ENCODE data around the gene HPCAL1.

- TF ChIP-seq CTCF (IDR thresholded peaks at IDR 0.05) (no peak), POLR2AphosphoS5 (IDR thresholded peaks at IDR 0.05) (no peak), POLR2A (IDR thresholded peaks at IDR 0.05; ENCODE audit: low read depth) (no peak), EP300 (IDR thresholded peaks at IDR 0.05) (no peak)
Measured at GRCh38 chr2:10365412-10365811, 62.7 kb downstream of the HPCAL1 start.
